Neural progenitor cell (in vitro differentiated cells): ENCODE data around the gene POLH.

Experiments
- EZH2 ChIP-seq: fragments of 200-600 bp; sonication (generic); IDR thresholded peaks from 2 replicates; pipeline ENCODE4 v1.6.1; 2017; ENCODE audit warnings: antibody characterized with exemption, mild to moderate bottlenecking, moderate library complexity
- TF ChIP-seq, protein P1 (sequence below): fragments of 200-600 bp; sonication (generic); IDR thresholded peaks from 2 replicates; pipeline ENCODE4 v1.5.1; 2017; ENCODE audit warnings: antibody characterized with exemption, mild to moderate bottlenecking

DNA sequence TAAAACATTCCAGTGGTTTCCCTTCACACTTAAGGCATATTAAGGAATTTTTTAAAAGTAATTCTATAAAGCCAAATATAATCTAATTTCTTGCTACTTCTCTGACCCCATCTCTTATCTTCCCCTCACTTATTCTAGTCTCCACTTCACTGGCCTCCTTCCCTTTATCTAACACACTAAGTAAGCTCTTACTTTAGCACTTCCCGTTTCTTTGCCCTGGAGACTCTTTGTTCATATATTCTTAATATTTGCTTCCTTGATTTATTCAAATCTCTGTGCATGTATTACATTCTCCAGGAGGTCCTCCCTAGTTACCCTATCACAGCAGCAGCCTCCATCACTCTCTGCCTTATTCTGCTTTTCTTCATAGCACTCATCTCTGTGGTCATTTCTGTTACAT is 32.8 kb downstream of the POLH start:
- TF ChIP-seq, protein P1, sequence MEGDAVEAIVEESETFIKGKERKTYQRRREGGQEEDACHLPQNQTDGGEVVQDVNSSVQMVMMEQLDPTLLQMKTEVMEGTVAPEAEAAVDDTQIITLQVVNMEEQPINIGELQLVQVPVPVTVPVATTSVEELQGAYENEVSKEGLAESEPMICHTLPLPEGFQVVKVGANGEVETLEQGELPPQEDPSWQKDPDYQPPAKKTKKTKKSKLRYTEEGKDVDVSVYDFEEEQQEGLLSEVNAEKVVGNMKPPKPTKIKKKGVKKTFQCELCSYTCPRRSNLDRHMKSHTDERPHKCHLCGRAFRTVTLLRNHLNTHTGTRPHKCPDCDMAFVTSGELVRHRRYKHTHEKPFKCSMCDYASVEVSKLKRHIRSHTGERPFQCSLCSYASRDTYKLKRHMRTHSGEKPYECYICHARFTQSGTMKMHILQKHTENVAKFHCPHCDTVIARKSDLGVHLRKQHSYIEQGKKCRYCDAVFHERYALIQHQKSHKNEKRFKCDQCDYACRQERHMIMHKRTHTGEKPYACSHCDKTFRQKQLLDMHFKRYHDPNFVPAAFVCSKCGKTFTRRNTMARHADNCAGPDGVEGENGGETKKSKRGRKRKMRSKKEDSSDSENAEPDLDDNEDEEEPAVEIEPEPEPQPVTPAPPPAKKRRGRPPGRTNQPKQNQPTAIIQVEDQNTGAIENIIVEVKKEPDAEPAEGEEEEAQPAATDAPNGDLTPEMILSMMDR = no peak
- no peak for TF ChIP-seq EZH2
